Hepatocyte (in vitro differentiated cells): ENCODE measurements around the gene BOK.

Source experiments
- EZH2 ChIP-seq: fragments of 200-600 bp; sonication (generic); IDR thresholded peaks from 2 replicates; pipeline ENCODE4 v1.6.1; 2016; ENCODE audit warnings: antibody characterized with exemption, mild to moderate bottlenecking, borderline replicate concordance
- EZH2phosphoT487 ChIP-seq: fragments of 200-600 bp; sonication (generic); IDR thresholded peaks from one replicate; pipeline ENCODE4 v1.6.1; 2018; ENCODE audit warnings: antibody characterized with exemption, mild to moderate bottlenecking, low read depth, moderate library complexity; ENCODE audit not compliant: unreplicated experiment, severe bottlenecking
- TF ChIP-seq, protein P1 (sequence below): fragments of 200-600 bp; sonication (generic); IDR thresholded peaks from 2 replicates; pipeline ENCODE4 v1.5.1; 2016; ENCODE audit warnings: antibody characterized with exemption, mild to moderate bottlenecking; ENCODE audit not compliant: poor library complexity

DNA sequence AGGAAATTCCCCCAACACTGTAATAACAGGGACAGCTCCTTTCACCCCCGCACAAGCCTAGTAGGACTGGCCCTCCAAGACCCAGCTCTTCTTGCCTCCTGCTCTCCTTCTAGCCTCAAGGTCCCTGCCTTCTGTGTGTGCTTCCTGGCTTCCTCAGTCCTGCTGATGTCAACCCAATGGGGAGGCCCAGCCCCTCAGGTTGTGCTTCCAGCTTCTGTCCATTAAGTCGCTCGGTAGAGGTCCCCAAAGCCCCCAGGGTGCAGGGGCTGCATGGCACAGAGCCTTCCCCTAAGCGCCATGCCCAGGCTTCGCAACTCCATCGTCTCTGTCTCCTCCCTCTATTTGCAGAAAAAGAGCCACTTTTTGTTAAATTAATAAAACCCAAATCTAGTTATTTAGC, 39.0 kb downstream of the BOK start:
- TF ChIP-seq, protein P1, sequence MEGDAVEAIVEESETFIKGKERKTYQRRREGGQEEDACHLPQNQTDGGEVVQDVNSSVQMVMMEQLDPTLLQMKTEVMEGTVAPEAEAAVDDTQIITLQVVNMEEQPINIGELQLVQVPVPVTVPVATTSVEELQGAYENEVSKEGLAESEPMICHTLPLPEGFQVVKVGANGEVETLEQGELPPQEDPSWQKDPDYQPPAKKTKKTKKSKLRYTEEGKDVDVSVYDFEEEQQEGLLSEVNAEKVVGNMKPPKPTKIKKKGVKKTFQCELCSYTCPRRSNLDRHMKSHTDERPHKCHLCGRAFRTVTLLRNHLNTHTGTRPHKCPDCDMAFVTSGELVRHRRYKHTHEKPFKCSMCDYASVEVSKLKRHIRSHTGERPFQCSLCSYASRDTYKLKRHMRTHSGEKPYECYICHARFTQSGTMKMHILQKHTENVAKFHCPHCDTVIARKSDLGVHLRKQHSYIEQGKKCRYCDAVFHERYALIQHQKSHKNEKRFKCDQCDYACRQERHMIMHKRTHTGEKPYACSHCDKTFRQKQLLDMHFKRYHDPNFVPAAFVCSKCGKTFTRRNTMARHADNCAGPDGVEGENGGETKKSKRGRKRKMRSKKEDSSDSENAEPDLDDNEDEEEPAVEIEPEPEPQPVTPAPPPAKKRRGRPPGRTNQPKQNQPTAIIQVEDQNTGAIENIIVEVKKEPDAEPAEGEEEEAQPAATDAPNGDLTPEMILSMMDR = no peak
- no peak for TF ChIP-seq EZH2
- TF ChIP-seq EZH2phosphoT487 = no peak
